Aortic smooth muscle cell (primary cell): ENCODE data around the gene MOCOS. TPM values are rescaled to one million over a fixed set of nuclear protein-coding genes. Genes with fewer than 3 reads are reported as not detected.

Experiments
- total RNA-seq: library from RNA; depleted of rRNA; stranded (reverse); fragments of >200 nt; gene quantifications from 2 replicates; pipeline ENCODE4 v1.2.3, GENCODE V29; 2014

Gene MOCOS, protein sequence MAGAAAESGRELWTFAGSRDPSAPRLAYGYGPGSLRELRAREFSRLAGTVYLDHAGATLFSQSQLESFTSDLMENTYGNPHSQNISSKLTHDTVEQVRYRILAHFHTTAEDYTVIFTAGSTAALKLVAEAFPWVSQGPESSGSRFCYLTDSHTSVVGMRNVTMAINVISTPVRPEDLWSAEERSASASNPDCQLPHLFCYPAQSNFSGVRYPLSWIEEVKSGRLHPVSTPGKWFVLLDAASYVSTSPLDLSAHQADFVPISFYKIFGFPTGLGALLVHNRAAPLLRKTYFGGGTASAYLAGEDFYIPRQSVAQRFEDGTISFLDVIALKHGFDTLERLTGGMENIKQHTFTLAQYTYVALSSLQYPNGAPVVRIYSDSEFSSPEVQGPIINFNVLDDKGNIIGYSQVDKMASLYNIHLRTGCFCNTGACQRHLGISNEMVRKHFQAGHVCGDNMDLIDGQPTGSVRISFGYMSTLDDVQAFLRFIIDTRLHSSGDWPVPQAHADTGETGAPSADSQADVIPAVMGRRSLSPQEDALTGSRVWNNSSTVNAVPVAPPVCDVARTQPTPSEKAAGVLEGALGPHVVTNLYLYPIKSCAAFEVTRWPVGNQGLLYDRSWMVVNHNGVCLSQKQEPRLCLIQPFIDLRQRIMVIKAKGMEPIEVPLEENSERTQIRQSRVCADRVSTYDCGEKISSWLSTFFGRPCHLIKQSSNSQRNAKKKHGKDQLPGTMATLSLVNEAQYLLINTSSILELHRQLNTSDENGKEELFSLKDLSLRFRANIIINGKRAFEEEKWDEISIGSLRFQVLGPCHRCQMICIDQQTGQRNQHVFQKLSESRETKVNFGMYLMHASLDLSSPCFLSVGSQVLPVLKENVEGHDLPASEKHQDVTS
- total RNA-seq, result 1.4 and 2.9 TPM in 2 replicates

GRCh38 chr18:36187193-36187825 is at the start of gene MOCOS:
MOCOS (plus strand) TSS chr18:36187497; CDS start chr18:36187540, 43 bp downstream.

GRCh38 chr18:36297417-36298125 is 110.3 kb downstream of the MOCOS start, which contains the start of gene FHOD3:
FHOD3 (plus strand) TSS chr18:36297713; CDS start chr18:36297836, 123 bp downstream.

Other genes starting within 250 kb of the MOCOS start
- gene RPRD1A, start 119.9 kb upstream of the MOCOS start, total RNA-seq, result 37.4 and 39.2 TPM in 2 replicates
- 101 and 108 TPM in 2 replicates for gene SLC39A6, start 58.2 kb upstream of the MOCOS start, total RNA-seq
- gene ELP2, start 57.6 kb upstream of the MOCOS start, total RNA-seq, result 149 and 152 TPM in 2 replicates
- gene FHOD3, start 110.2 kb downstream of the MOCOS start, total RNA-seq, result 0.92 and 2.3 TPM in 2 replicates